GM21786 (cell line): ENCODE measurements around the gene ENTPD7.
"Not testable (repeated sequence)": the region's sequence is repeated elsewhere in the genome, so short reads cannot be mapped to it uniquely, and the experiment has no call there.

Source experiments
- ATAC-seq: cut with Tn5 transposase; IDR thresholded peaks from one replicate; pipeline ENCODE4 v1.9.1; 2021; ENCODE audit not compliant: unreplicated experiment

Gene ENTPD7

DNA sequence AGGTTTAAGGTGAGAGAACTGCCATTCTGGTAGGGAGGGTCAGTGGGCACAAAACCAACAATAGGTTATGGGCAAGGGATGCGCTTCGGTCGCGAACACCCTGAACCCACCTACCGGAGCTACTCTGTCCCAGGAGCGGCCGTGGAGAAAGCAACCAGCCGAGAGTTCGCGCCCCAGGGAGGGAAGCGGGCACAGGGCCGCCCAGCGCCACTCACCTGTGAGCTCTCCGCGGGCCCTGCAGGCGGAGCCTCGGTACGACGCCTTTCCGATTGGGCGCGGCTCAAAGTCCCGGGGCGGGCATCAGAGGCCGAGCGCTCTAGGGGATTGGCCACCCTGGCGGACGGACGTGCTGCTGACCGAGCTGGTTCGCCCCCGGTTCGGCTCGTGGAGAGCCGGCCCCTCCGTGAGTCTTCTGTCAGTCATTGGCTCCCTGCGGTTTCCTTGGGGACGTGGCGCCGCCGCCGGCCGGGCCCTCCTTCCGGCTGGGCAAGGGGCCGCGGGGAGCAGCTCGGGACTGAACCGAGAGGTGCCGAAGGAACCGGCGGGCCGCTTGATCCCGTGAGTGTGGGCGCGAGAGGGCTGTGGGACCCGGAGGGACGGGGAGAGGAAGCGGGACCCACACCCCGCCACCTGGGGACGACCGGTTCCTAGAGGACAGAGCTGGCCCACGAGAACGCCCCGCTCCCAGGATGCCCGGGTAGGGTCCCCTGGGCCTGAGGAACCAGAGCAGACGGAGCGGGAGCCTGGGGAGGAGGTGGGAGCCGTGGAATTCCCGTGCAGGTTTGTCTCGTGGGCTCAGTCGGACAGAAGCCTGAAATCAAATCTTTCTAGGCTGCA is at the start of gene ENTPD7:
Gene ENTPD7, plus strand, starts transcription at position 479 of the 837 bp plus-strand sequence. CDS start 448 bp downstream, outside the sequence.
- ATAC-seq = peak; percentile 99

GRCh38 chr10:99610221-99610620 is 49.1 kb upstream of the ENTPD7 start:
- no peak for ATAC-seq

DNA sequence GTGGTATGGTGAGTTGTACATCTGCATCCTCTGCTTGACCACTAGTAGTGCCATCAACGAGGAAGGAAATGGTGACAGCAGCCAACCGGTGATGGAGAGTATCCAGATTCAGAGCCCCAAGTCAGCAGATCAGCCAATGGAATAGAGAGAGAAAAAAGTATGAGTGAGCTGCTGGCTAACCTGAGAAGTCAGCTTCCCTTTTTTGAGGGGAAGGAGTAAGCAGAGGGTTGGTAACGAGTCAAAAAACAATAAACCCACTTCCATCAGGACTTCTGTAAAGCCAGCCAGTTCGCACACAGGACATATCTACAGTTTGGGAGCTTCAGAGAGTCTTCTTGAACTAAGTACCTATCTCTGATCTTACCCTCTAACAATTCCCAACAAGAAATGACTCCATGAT is 48.0 kb upstream of the ENTPD7 start:
- no peak for ATAC-seq

DNA sequence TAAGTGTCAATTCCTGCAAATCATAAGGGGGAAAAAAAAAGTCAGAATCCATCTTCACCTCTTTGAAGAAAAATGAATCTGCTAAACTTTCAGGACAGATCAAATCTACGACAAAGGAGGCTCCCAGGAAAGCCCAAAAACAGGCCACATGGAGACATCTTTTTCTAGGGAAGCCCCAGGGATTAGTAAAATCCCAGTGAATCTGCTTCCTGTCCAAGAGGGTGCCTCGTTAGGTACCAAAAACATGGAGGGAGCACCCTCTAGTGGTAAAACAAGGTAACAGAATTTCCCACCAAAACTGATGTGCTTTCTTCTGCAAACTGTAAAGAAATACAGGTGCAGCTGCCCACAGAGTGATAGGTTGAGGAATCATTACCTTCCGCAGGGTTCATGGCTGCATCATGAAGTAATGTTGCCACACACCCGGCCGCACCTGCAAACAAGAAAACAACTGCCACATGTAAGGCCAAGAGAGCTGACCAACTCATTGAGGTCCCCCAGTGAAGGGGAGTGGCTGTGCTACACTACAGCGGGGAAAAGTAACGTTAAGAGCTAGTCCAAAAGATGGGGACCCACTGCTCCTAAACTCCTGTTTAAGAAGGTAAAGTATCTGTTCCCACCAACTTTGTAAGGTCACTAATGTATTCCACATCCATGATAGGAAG is 47.0 kb upstream of the ENTPD7 start:
- ATAC-seq = no peak

DNA sequence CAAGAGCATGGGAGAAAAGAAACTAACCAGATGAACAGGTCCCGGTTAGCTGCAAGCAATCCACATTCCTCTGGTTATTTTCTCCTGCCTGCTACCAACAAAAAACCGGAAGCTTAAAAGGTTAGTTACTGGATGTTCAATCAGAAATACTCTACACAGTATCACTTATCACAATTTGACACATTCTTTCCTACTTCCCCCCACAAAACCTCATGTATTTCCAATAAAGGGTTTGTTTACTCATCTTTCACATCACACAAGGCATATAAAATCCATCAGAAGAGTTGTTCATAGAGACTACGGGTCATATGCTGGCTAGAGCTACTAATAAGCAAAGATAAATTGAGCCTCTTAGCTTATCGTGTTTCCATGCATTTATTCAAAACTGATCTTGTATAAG is 43.9 kb upstream of the ENTPD7 start:
- ATAC-seq = no peak

- no peak for ATAC-seq
These were observed 41.6 kb upstream of the ENTPD7 start for GRCh38 chr10:99617696-99618095.

- no peak for ATAC-seq
These were observed 40.1 kb upstream of the ENTPD7 start for GRCh38 chr10:99619090-99619800.

DNA sequence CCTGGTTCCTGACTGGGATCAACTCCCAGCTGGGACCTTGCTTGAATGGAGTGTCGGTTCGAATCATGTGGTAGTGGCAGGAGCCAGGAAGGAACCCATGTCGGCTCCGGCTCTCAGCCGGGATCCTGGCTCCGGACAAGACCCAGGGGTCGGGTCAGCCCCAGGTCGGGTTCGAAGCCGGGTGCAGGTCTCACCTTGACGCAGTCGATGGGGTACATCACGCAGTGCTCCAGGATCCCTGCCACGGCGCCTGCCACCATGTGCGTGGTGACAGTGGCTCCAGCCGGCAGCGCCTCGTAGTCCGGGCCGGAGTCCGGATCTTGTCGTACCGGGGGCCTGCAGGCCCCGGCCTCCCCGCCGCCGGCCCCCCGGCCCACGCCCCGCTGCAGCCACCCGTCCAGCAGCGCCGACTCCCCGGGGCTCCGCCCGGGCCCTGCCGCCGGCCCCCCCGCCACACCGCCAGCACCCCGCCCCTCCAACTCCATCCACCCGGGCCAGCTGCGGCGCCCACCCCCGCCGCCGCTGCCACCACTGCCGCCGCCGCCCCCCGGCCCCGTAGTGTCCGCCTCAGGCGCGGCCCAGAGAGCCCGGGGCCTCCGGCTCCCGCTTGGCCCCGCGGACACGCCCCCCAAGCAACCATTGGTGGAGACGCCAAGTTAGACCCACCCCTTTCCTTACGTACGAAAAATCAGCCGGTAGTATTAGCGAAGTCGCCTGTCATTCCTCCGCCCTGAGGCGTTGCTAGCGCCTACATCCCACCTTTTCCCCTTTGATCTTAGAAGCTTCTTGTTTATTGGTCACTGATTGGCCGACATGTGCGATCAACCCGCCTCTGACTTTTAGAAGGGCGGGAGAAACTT is 39.2 kb upstream of the ENTPD7 start, which contains the start of gene SLC25A28:
Gene SLC25A28, minus strand, starts transcription at position 589 of the 860 bp plus-strand sequence. Its CDS starts 104 bp downstream, at position 485.
- peak; percentile 78 for ATAC-seq

- peak; percentile 82 for ATAC-seq
These were observed 38.4 kb upstream of the ENTPD7 start for GRCh38 chr10:99620711-99621453.

- no peak for ATAC-seq
These were observed 37.7 kb upstream of the ENTPD7 start for GRCh38 chr10:99621454-99622251.

DNA sequence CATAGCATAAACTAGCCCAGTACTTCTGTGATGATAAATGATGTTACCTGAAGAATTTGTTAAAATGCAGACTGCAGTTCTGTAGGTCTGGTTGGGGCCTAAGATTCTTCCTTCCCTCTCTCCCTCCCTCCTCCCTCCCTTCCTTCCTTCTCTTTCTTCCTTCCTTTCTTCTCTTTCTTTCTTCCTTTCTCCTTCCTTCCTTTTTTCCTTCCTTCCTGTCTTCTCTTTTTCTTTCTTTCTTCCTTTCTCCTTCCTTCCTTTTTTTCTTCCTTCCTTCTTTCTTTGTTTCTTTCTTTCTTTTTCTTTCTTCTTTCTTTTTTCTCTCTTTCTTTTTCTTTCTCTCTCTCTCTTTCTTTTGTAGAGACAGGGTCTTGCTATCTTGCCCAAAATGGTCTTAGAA is 35.4 kb upstream of the ENTPD7 start:
- ATAC-seq = no peak

DNA sequence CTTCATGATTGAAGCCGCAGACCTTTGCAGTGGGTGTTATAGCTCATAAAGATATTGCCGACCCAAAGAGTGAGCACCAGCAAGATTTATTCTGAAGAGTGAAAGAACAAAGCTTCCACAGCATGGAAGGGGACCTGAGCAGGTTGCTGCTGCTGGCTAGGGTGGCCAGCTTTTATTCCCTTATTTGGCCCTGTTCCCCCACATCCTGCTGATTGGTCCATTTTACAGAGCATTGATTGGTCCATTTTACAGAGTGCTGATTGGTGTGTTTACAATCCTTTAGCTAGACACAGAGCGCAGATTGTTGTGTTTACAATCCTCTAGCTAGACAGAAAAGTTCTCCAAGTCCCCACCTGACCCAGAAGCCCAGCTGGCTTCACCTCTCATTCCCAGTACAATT is 34.2 kb upstream of the ENTPD7 start:
- ATAC-seq = not testable (repeated sequence)

GRCh38 chr10:99628923-99629624 is 30.2 kb upstream of the ENTPD7 start:
- no peak for ATAC-seq

DNA sequence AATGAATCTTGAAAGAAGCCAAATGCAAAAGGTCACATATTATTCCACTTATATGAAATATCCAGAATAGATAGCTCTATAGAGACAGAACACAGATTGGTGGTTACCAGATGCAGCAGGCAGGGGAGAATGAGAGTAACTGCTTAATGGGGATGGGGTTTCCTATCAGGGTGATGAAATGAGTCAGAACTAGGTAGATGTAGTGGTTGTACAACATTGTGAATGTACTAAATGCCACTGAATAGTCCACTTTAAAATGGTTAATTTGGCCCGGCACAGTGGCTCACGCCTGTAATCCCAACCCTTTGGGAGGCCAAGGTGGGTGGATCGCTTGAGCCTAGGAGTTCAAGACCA is 29.7 kb upstream of the ENTPD7 start:
- ATAC-seq = no peak

DNA sequence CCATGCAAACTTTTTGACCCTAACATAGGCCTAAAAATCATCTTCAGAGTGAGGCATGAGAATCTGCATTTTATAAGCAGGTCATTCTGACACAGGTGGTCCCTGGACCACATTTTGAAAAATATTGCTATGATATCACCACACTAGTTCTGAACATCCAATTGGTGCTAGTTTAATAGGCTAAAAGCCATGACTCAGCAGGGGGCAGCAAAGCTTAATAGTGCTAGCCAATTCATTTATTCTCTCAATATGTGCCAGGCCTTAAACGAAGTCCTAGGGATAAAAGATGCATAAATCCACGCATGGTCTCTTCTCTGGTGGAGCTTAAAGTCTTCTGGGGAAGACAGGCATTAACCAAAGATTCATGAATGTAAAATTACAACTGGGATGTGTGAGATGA is 28.9 kb upstream of the ENTPD7 start:
- no peak for ATAC-seq

DNA sequence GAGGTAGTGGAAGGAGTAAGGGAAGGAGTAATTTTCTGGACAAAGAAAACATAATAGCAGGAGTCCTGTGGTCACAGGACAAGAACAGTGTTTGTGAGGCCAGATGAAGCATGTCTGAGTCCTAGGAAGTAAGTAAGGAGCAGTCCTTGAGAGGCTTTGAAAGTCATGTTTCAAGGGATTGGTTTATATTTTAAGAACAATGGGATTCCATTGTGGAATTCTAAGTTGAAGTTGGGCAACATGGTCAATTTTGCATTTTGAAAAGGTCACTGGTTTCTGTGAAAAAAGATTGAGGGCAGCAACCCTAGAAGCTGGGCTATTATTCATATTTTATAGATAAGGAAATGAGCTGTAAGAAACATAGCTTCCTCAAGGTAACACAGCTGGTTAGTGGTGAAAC is 28.3 kb upstream of the ENTPD7 start:
- ATAC-seq = no peak

DNA sequence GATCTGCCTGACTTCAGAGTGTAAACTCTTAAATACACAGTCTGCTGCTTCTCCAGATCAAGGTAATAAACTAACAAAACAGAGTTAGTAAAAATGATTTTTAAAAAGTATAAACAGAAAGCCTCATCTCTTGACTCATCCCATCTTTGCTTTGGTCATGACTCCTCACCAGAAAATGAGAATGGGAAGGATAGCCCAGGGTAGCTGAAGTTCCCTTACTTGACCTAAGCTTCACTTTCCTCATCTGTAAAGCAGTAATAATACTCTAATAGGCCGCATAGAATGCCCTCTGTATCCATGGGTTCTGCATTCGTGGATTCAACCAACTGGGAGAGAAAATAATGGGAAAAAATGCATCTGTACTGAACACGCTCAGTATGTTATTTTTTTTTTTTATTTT is 27.8 kb upstream of the ENTPD7 start:
- ATAC-seq = no peak

DNA sequence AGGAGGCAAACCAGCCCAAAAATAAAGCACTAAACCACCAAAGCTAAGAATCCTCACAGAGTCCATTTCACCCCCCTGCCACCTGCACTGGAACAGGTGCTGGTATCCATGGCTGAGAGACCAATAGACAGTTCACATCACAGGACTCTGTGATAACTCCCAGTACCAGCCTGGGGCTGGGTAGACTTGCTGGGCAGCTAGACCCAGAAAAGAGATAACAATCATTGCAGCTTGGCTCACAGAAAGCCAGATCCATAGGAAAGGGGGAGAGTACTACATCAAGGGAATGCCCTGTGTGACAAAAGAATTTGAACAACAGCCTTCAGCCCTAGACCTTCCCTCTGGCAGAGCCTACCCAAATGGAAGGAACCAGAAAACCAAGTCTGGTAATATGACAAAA is 25.5 kb upstream of the ENTPD7 start:
- no peak for ATAC-seq
